HEK293 (cell line): Measurements from ENCODE around the gene PTH2R.

ENCODE experiments used
- GLI2 ChIP-seq: fragments of 450-650 bp; formaldehyde crosslinking; IDR thresholded peaks from 2 replicates; pipeline ENCODE4; 2017; ENCODE audit warnings: missing biosample characterization, missing genetic modification characterization, low read depth, borderline replicate concordance
- GLI4 ChIP-seq: fragments of 450-650 bp; formaldehyde crosslinking; IDR thresholded peaks from 2 replicates; pipeline ENCODE4 v1.5.1; 2016; ENCODE audit warnings: missing biosample characterization, missing genetic modification characterization
- PRDM4 ChIP-seq: fragments of 450-650 bp; formaldehyde crosslinking; IDR thresholded peaks from 2 replicates; pipeline ENCODE4 v1.5.1; 2017; ENCODE audit warnings: missing biosample characterization, missing genetic modification characterization
- ZBTB17 ChIP-seq: fragments of 450-650 bp; formaldehyde crosslinking; IDR thresholded peaks from 2 replicates; pipeline ENCODE4 v1.5.1; 2016; ENCODE audit warnings: missing biosample characterization, missing genetic modification characterization
- ZBTB21 ChIP-seq: fragments of 450-650 bp; formaldehyde crosslinking; IDR thresholded peaks from 2 replicates; pipeline ENCODE4 v1.5.1; 2017; ENCODE audit warnings: missing biosample characterization, missing genetic modification characterization
- ZBTB7A ChIP-seq: fragments of 450-650 bp; formaldehyde crosslinking; IDR thresholded peaks from 2 replicates; pipeline ENCODE4 v1.5.1; 2016; ENCODE audit warnings: low read depth, missing biosample characterization, missing genetic modification characterization
- ZNF174 ChIP-seq: fragments of 450-650 bp; formaldehyde crosslinking; IDR thresholded peaks from 2 replicates; pipeline ENCODE4 v1.5.0; 2017; ENCODE audit warnings: missing biosample characterization, mild to moderate bottlenecking, missing genetic modification characterization
- TF ChIP-seq, protein P1 (sequence below): fragments of 450-650 bp; formaldehyde crosslinking; IDR thresholded peaks from 2 replicates; pipeline ENCODE4 v1.5.1; 2016; ENCODE audit warnings: missing biosample characterization, missing genetic modification characterization

- no peak for TF ChIP-seq GLI4 (tag by site-specific recombination)
- no peak for TF ChIP-seq ZBTB17 (tag by site-specific recombination)
- TF ChIP-seq ZBTB21 (tag by site-specific recombination), result no peak
- TF ChIP-seq, protein P1, sequence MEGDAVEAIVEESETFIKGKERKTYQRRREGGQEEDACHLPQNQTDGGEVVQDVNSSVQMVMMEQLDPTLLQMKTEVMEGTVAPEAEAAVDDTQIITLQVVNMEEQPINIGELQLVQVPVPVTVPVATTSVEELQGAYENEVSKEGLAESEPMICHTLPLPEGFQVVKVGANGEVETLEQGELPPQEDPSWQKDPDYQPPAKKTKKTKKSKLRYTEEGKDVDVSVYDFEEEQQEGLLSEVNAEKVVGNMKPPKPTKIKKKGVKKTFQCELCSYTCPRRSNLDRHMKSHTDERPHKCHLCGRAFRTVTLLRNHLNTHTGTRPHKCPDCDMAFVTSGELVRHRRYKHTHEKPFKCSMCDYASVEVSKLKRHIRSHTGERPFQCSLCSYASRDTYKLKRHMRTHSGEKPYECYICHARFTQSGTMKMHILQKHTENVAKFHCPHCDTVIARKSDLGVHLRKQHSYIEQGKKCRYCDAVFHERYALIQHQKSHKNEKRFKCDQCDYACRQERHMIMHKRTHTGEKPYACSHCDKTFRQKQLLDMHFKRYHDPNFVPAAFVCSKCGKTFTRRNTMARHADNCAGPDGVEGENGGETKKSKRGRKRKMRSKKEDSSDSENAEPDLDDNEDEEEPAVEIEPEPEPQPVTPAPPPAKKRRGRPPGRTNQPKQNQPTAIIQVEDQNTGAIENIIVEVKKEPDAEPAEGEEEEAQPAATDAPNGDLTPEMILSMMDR (tag by site-specific recombination), result no peak
- TF ChIP-seq GLI2 (tag by site-specific recombination), result no peak
- no peak for TF ChIP-seq PRDM4 (tag by site-specific recombination)
- no peak for TF ChIP-seq ZNF174 (tag by site-specific recombination)
- TF ChIP-seq ZBTB7A (tag by site-specific recombination), result no peak
Measured at GRCh38 chr2:208489687-208490086, 83.1 kb downstream of the PTH2R start.
